Ovary (tissue), 3 donors: ENCODE measurements around the gene TP53I13.

Source experiments
- POLR2A ChIP-seq: fragments of 450-650 bp; IDR thresholded peaks from one replicate; pipeline ENCODE4 v1.6.1; 2017; ENCODE audit warnings: antibody characterized with exemption, mild to moderate bottlenecking, moderate library complexity
- TF ChIP-seq, protein P1 (sequence below), 3 donors: fragments of 450-650 bp in 2 of 3; fragments of 200-600 bp in 1 of 3; IDR thresholded peaks; one replicate each; pipeline versions ENCODE4 v1.5.1 to v1.8.0; 2016 to 2022; ENCODE audit warnings: antibody characterized with exemption in 3 of 3, mild to moderate bottlenecking in 1 of 3
- donor health status: DM: no; HTN: no; CAD: no.

DNA sequence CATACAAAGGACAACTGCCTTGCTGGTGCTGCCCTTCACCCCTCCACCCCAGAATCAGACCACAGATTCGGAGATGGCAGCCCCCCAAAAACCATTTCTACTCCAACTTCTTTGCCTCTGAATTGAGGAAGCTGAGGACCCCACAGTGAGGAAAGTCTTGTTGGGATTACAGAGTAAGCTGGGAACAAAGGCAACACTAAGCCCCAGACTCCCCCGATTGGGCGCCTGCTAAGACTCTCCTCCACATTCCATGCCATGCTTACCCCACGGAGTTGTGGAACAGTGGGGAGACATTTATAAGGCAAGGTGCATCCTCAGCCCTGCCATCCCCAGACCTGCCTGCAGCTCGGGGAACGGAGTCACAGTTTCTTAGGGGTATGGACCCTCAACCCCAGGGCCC lies 19.1 kb downstream of the TP53I13 start:
- TF ChIP-seq, protein P1, sequence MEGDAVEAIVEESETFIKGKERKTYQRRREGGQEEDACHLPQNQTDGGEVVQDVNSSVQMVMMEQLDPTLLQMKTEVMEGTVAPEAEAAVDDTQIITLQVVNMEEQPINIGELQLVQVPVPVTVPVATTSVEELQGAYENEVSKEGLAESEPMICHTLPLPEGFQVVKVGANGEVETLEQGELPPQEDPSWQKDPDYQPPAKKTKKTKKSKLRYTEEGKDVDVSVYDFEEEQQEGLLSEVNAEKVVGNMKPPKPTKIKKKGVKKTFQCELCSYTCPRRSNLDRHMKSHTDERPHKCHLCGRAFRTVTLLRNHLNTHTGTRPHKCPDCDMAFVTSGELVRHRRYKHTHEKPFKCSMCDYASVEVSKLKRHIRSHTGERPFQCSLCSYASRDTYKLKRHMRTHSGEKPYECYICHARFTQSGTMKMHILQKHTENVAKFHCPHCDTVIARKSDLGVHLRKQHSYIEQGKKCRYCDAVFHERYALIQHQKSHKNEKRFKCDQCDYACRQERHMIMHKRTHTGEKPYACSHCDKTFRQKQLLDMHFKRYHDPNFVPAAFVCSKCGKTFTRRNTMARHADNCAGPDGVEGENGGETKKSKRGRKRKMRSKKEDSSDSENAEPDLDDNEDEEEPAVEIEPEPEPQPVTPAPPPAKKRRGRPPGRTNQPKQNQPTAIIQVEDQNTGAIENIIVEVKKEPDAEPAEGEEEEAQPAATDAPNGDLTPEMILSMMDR (IDR thresholded peaks at IDR 0.05): no peak
- no peak for TF ChIP-seq POLR2A
